Right lobe of liver (tissue), 6 donors: ENCODE data around the gene UFD1. TPM values are rescaled to one million over a fixed set of nuclear protein-coding genes. Genes with fewer than 3 reads are reported as not detected.

Experiments
- ATAC-seq, 4 donors: fragments of 200-7000 bp; cut with Tn5 transposase; one replicate each; pipeline ENCODE4 v1.9.1; 2020; ENCODE audit warnings: mild to moderate bottlenecking in 4 of 4, moderate library complexity in 4 of 4
- DNase-seq, 3 donors: peaks; one replicate each; pipeline ENCODE4 v3.0.0-alpha.2; 2020
- H3K27ac ChIP-seq, 3 donors: fragments of 200-600 bp; one replicate each; pipeline ENCODE4 v1.8.0; 2022
- H3K27me3 ChIP-seq, 2 donors: fragments of 200-600 bp; one replicate each; pipeline ENCODE4 v1.8.0; 2022
- H3K36me3 ChIP-seq, 4 donors: fragments of 200-600 bp; sonication (generic) in 1 of 4; one replicate each; pipeline versions ENCODE4 v1.5.1 to v1.8.0; 2017 to 2022; ENCODE audit warnings: control low read depth in 1 of 4
- H3K4me1 ChIP-seq, 4 donors: fragments of 200-600 bp; sonication (generic) in 1 of 4; one replicate each; pipeline versions ENCODE4 v1.5.1 to v1.8.0; 2017 to 2022; ENCODE audit warnings: control low read depth in 1 of 4
- H3K4me3 ChIP-seq, 3 donors: fragments of 200-600 bp; one replicate each; pipeline ENCODE4 v1.8.0; 2022
- H3K9me3 ChIP-seq, 4 donors: fragments of 200-600 bp; sonication (generic) in 1 of 4; one replicate each; pipeline versions ENCODE4 v1.5.1 to v1.8.0; 2017 to 2022; ENCODE audit warnings: control low read depth in 1 of 4
- CTCF ChIP-seq, 4 donors: fragments of 200-600 bp in 3 of 4; fragments of 450-650 bp in 1 of 4; IDR thresholded peaks; one replicate each; pipeline versions ENCODE4 v1.5.1 to v1.8.0; 2016 to 2022; ENCODE audit warnings: antibody characterized with exemption in 4 of 4, mild to moderate bottlenecking in 2 of 4
- POLR2A ChIP-seq: fragments of 450-650 bp; IDR thresholded peaks from one replicate; pipeline ENCODE4 v1.6.1; 2017; ENCODE audit warnings: antibody characterized with exemption, mild to moderate bottlenecking
- WGBS: methylation state at CpG from one replicate; pipeline ENCODE4 v1.1.6; 2018; ENCODE audit warnings: low coverage, low lambda C conversion rate; ENCODE audit not compliant: insufficient coverage; ENCODE audit errors: missing lambda C conversion rate; 5-methylcytosine and 5-hydroxymethylcytosine counted together
- intact Hi-C, 2 donors: fragments of 100-400 bp; cut with DNase I; formaldehyde crosslinking; loops; one replicate each; pipeline versions ENCODE4 v1.11.2 to v1.14.1; 2022
- total RNA-seq, 6 experiments: library from RNA; depleted of rRNA in 2 of 6; stranded (reverse); fragments of >200 nt in 2 of 6; fragmentation: NEBNext Ultra II Directional in 3 of 6; extraction: Animal tissue kit (Norgen Biotek cat#: 25700) in 3 of 6; gene quantifications; one replicate each; pipeline versions ENCODE4 v1.1.0 to v1.2.4, GENCODE V29; 2016 to 2023
- donor health status: DM: no; HTN: yes; CAD: no.
- donor health status: DM: no; HTN: no; CAD: no.
- donor health status: DM: no; HTN: no; CAD: no.
- donor health status: DM: no; HTN: yes; CAD: no.
- donor health status: DM: no; HTN: yes; CAD: no.

UFD1 gene
- total RNA-seq, 6 experiments from 2014 or later, result 26.8 to 43.7 (median 32.1) TPM

DNA sequence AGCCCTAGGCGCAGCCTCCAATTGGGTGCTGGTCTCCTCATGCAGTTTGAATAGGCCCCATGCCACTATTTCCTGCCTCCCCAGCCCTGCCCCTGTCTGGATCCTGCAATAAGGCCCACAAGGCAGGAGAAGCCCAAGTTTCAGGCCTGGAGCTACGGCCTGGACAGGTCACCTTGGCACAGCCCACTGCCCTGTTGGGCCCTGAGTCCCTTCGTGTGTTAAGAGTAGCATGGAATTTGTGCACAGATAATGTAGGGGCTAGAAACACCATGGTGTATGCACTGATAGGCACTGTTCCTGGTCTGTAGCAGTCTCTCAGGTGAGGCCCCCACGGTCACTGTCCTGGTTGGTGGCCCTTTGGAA lies 20.9 kb upstream of the UFD1 start:
- no peaks in the 10 kb centered on the region for H3K9me3 ChIP-seq
- intact Hi-C loops, result loop anchor here in 1 of 2 donors (5.0 kb wide), 1 partner anchor 132 kb away; no protein-coding TSS in a partner anchor
- DNase-seq, result no peak
- no peak for TF ChIP-seq POLR2A
- TF ChIP-seq CTCF (IDR thresholded peaks at IDR 0.05), result no peak
- H3K27me3 ChIP-seq, result no peaks in the 10 kb centered on the region
- no peak for ATAC-seq
- no peak overlapping the region for H3K4me3 ChIP-seq
- H3K36me3 ChIP-seq, result no peaks in the 10 kb centered on the region
- no peaks in the 10 kb centered on the region for H3K4me1 ChIP-seq
- WGBS, result 100% methylated on average over 1 of the region's 4 CpGs
- H3K27ac ChIP-seq, result no peak overlapping the region

DNA sequence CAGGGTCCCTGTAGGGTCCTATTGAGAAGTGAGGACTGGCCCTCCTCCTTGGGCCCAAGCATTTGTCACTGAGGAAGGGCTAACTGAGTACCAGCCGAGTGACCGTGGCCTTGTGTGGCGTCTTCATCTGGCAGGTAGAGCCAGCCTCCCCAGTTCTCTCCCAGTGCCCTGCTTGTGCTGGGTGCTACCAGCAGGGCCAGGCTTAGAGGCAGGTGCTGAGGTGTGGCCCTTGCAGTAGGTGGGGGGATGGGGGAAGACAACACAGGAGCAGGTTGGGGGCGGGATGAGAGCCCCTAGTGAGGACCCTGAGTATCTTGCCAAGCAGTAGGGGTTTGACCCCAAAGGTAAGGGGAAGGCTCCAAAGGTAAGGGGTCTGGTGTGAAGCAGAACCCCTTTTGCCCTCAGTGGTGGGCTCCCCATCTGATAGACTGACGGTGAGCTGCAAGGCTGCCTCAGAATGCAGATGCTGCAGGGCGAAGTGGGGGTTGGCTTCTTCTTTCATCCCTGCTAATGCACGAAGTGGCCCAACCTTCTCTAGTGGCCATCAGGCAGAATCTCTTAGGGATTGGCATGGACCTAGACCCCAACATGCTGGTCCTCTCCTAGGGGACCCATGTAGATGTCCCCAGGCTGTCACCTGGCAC lies 20.4 kb upstream of the UFD1 start:
- Histone ChIP-seq H3K9me3 (no peaks in the 10 kb centered on the region), H3K27ac (no peak overlapping the region), H3K27me3 (no peaks in the 10 kb centered on the region), H3K4me3 (no peak overlapping the region), H3K36me3 (no peaks in the 10 kb centered on the region), H3K4me1 (no peaks in the 10 kb centered on the region)
- DNase-seq (no peak), ATAC-seq (no peak)
- TF ChIP-seq CTCF (IDR thresholded peaks at IDR 0.05) (no peak), POLR2A (no peak)
- 92% methylated on average over 2 of the region's 7 CpGs for WGBS
- intact Hi-C loops, result loop anchor here in 1 of 2 donors (5.0 kb wide), 1 partner anchor 133 kb away; no protein-coding TSS in a partner anchor

DNA sequence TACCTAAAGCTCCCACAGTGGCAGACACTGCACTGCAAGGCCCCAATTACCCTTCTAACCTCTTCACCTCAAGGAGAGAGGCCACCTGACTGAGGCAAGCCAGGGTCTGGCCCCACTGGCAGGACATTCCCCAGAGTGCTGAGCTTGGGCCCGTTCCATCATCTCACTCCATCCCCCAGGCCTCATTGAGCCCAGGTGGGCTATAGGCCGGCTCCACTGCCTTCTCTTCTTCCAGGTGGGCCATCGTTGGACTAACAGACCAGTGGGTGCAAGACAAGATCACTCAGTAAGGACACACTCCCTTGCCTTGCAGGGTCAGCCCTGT lies 19.8 kb upstream of the UFD1 start:
- Histone ChIP-seq H3K27ac (no peak overlapping the region), H3K4me3 (no peak overlapping the region), H3K4me1 (no peaks in the 10 kb centered on the region), H3K9me3 (no peaks in the 10 kb centered on the region), H3K36me3 (no peaks in the 10 kb centered on the region), H3K27me3 (no peaks in the 10 kb centered on the region)
- ATAC-seq, result no peak
- intact Hi-C loops, result loop anchor here in 1 of 2 donors (5.0 kb wide), 1 partner anchor 133 kb away; no protein-coding TSS in a partner anchor
- no peak for DNase-seq
- no peak for TF ChIP-seq CTCF (IDR thresholded peaks at IDR 0.05)
- no peak for TF ChIP-seq POLR2A
- WGBS, result 100% methylated on average over 2 of the region's 3 CpGs

DNA sequence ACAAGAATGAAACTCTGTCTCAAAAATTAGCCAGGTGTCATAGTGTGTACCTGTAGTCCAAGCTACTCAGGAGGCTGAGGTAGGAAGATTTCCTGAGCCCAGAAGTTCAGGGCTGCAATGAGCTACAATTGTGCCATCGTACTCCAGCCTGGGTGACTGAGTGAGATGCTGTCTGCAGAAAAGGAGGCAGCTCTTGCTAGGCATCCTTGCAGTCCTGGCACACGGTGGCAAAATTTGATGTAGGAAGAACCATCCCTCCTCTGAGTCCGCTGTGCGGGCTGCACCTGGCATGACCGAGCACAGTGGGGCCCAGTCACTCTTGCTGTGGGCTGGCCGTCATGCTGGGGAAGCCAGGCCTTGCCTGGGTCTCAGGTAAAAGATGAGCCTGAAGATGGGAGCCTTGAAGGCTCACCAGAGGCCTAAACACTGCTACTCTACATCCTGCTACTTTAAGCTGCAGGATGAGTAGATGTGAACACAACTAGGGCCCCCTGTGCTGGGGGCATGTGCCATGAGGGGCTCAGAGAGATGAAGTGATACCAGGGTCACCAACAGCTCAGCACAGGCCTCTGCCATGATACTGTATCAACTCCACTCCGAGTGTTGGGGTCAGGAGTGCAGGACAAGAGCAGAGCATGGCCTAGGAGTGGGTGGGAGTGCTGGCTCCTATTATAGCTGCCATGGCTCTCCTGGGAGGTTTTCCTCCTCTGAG lies 19.3 kb upstream of the UFD1 start:
- H3K4me3 ChIP-seq, result no peak overlapping the region
- TF ChIP-seq CTCF (IDR thresholded peaks at IDR 0.05) (no peak), POLR2A (no peak)
- intact Hi-C loops, result loop anchor here in 1 of 2 donors (5.0 kb wide), 1 partner anchor 134 kb away; no protein-coding TSS in a partner anchor
- no peaks in the 10 kb centered on the region for H3K36me3 ChIP-seq
- DNase-seq (no peak), ATAC-seq (no peak)
- H3K27me3 ChIP-seq, result no peaks in the 10 kb centered on the region
- WGBS, result 100% methylated on average over 1 of the region's 7 CpGs
- H3K27ac ChIP-seq, result no peak overlapping the region
- no peaks in the 10 kb centered on the region for H3K4me1 ChIP-seq
- H3K9me3 ChIP-seq, result no peaks in the 10 kb centered on the region
